HG03135 (cell line): ENCODE results near the gene COL11A1.
"Not testable (repeated sequence)": the region's sequence is repeated elsewhere in the genome, so short reads cannot be mapped to it uniquely, and the experiment has no call there.

ENCODE experiments used
- ATAC-seq: cut with Tn5 transposase; IDR thresholded peaks from one replicate; pipeline ENCODE4 v1.9.1; 2021; ENCODE audit warnings: mild to moderate bottlenecking, moderate library complexity; ENCODE audit not compliant: unreplicated experiment

Gene COL11A1

GRCh38 chr1:103087256-103087655 is 21.1 kb downstream of the COL11A1 start:
- no peak for ATAC-seq

- no peak for ATAC-seq
Observed at GRCh38 chr1:103084181-103084580, 24.1 kb downstream of the COL11A1 start.

DNA sequence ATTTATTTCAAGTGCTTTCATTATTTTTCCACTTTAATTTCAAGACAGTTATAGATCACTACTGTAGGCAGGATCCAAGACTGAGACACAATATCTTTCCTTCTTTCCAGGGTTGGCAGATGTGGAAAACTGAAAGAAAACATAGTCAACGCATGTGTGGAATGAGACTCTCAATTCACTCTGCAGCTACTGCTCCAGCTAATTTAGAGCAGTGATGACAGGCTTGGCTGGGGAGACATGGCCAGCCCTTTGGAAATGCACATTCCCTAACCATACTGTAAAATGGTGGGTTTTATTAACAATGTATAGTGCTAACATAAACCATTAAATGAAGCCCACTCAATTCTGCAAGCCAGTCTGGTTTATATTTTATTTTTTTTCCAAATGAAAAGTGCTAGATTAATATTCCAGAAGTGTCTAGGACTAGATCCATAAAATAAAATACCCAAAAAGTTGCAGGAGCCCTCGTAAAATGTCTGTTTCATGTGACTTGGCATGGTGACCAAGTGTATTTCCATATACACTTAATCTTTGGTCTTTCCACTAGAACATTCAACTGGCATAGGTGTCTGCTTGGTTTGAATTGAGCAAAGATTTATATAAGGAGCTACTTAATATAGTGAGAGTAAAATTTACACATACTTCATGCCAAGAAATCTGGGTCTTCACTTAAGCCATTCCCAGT is 32.9 kb downstream of the COL11A1 start:
- ATAC-seq, result no peak

DNA sequence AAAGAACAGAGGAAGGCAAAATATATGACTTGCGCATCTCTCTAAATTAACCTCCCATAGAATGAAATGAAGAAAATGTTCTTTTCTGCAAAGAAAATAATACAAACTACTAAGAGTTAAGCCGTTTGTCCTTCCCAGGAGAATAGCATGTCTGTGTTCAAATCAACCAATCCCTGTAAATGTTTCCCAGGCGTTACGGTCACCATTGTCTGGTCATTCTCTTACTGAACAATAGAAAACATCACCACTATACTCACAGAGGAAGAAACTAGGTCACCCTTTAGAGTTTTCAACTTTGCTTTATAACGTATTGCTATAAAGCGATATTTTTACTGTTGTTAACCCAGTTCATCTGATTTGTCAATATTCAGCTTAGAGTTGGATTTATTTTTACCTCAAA is 34.1 kb downstream of the COL11A1 start:
- no peak for ATAC-seq

- no peak for ATAC-seq
Observed at GRCh38 chr1:103069201-103069600, 39.1 kb downstream of the COL11A1 start.

DNA sequence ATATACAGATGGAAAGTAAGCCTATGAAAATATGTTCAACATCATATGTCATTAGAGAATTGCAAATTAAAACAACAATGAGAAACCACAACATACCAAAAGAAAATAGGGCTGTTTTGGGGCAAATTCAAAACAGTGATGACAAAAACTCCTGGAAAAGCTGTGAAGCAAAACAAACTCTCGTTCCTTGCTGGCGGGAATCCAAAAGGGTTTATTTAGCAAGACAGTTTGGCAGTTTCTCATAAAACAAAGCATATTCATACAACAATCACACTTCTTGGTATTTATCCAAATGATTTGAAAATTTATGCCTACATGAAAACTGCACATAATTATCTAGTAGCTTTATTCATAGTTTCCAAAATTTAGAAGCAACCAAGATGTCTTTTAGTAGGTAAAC is 44.4 kb downstream of the COL11A1 start:
- ATAC-seq, result no peak

DNA sequence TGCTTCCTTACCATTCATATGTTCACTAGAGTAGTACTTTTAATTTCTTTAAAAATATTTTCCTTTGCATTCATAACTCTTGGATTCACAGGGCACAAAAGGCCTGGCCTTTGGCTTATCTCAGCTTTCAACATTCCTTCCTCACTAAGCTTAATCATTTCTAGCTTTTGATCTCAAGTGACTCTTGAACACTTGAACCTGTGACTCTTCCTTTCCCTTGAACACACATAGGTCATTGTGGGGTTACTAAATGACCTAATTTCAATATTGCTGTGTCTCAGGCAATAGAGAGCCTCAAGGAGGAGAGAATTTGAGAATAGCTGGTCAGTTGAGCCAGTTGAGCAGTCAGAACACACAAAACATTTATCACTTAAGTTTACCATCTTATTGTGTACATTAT is 49.9 kb downstream of the COL11A1 start:
- no peak for ATAC-seq

DNA sequence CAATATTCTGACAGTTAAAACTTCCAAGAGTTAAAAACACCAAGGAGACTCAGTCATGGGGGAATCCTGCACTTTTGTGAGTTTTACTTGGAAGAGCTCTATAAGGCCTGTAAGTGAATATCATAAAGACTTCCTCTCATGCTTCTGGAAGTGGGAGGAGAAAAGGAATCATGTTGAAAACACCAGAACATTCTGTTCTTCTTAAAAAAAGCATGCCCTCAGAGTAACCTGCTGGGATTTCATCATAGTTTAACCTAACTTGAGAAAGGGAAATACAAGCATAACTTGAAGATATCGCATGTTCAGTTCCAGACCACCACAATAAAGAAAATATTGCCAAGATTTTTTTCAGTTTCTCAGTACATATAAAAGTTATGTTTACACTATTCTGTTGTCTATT is 51.9 kb downstream of the COL11A1 start:
- no peak for ATAC-seq

DNA sequence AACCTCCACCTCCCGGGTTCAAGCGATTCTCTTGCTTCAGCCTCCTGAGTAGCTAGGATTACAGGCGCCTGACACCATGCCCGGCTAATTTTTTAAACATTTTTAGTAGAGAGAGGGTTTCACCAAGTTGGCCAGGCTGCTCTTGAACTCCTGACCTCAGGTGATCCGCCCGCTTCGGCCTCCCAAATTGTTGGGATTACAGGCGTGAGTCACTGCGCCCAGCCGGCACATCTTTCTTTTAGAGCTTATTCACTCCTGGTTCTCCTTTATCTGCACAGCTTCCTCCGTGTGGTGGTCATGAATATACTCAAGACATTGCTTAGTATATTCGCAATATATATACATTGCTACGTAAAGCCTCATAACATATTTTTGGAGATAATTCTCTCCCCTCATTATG is 80.2 kb downstream of the COL11A1 start:
- ATAC-seq, result not testable (repeated sequence)

DNA sequence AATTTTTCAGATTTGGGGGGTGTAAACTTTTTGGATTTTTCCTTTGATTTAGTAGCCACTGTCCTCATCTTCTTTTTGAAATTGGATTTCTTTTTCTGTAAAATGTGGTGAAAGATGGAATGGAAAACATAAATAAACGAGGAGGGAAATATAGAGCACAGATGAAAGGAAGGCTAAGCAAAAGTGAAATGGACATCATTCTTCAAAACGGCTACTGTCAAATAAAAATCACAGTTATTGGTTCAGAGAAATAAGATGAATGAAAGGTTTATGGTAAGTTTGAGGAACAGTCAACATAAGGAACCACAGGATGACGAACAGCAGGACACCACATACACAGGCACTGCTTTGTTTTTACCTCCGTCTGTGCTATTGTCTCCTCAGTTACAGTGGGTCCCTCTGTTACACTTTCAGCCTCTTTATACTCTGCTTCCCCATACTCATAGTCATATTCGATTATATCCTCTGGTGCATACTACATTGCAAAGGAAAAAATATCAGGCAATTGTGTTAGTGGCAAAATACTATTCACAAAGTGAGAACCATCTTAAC is 82.4 kb downstream of the COL11A1 start:
- ATAC-seq, result no peak

- ATAC-seq, result no peak
Observed at GRCh38 chr1:103024051-103024450, 84.3 kb downstream of the COL11A1 start.

- no peak for ATAC-seq
Observed at GRCh38 chr1:103002005-103002404, 106.3 kb downstream of the COL11A1 start.

GRCh38 chr1:102978874-102979273 is 129.4 kb downstream of the COL11A1 start:
- ATAC-seq, result no peak

DNA sequence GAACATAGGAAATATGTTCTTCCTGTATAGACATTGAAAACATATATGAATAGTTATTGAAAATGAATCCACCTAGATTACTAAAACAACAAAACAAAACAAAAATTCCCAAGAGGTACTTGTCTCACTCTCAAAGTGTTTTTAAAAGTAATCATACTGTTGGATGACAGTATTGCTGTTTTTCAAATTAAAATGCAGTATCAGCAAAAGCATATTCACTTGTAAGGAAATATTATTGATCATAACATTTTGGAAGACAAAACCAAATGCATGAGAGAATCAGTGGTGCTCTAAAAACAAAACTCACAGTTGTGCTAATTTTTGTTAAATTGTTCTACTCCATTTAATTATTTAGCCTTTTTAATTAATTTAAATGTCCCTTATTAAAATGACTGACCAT is 131.0 kb downstream of the COL11A1 start:
- ATAC-seq, result no peak

DNA sequence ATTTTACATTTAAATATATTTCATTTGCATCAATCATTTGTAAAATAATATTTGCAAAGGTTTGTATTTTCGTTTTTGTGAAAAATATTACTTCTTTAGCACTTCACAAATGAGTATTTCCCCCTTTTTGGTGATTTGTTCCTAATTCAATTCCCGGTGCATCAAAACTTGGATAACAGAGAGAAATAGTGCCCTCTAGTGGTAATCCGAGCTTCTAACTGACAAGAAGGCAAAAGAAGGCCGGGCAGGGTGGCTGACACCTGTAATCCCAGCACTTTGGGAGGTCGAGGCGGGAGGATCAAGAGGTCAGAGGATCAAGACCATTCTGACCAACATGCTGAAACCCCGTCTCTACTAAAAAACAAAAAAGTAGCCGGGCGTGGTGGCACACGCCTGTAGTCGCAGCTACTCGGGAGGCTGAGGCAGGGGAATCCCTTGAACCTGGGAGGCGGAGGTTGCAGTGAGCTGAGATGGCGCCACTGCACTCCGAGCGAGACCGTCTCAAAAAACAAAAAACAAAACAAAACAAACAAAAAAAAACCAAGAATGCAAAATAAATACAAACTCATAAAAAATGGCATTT is 137.7 kb downstream of the COL11A1 start:
- ATAC-seq, result no peak

DNA sequence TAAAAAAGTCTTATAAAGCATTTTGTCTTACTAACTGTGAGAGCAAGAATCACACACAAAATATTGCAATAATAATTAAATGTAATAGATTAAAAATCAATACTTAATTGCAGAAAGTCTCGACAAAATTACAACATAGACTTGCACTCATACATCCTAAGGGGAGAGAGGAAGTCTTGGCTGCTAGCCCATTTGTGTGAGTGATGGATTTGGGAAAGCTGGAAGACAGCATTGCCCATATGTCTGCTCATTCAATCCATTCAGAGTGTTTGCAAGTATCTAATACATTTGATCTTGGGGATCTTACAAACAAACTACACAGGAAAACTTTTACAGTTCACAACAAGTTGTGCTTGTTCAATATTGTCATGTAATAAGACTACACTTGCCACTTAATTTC is 140.5 kb downstream of the COL11A1 start:
- ATAC-seq, result no peak

DNA sequence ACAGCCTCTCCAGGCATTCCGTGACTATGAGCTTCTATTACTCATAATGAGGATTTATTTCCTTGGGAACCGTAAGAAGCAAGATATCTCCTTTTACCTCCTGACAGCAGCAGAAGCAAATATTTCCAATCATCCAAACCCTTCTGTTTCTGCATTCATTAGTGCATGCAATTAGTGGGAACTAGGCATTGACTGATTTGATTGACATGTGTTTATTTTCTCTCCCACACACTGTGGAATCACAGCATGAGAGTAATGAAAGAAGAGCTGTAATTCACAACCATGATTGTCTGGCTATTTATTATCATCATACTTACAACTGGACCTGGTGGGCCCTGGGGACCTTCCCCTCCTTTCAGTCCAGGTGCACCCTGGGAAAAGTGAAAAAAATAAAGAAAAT is 146.8 kb downstream of the COL11A1 start:
- no peak for ATAC-seq

GRCh38 chr1:102954576-102954975 is 153.7 kb downstream of the COL11A1 start:
- no peak for ATAC-seq

DNA sequence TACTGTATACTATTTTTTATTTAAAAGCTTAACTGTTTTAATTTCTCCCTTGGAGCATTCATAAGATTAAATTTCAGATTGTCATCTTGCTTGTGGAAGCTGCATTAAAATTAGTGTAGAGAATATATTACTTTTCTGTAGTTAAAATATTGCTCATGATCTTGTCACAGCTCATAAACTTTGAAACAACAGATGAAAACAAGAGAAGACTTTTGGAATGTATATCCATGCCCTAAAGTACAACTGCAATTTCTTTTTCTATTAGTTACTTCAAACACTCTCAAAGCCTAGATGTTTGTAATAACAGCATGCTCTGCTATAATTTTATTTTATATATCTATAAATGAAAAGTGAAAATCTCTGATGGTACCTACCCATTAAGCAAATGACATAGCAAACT is 155.9 kb downstream of the COL11A1 start:
- ATAC-seq, result no peak

GRCh38 chr1:102942324-102942723 is 166.0 kb downstream of the COL11A1 start:
- no peak for ATAC-seq

GRCh38 chr1:102941366-102941947 is 166.9 kb downstream of the COL11A1 start:
- ATAC-seq, result no peak

DNA sequence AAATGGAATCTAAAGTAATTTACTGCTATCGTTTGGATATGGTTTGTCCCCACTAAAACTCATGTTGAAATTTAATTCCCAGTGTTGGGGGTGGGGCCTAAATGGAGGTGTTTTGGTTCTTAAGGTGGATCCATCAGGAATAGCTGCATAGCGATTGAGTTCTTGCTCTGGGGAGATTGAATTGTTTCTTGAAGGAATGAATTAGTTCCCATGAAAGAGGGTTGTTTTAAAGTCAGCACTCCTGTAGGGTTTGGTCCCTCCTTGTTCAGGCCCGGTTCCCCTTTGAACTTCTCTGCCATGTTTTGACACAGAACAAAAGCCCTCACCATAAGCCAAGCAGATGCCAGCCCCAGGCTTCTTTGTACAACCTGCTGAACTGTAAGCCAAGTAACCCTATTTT is 170.9 kb downstream of the COL11A1 start:
- ATAC-seq, result no peak
